ENCODE measurements around the gene RBM7.

Gene RBM7

GRCh38 chr11:114449845-114450244 lies 49.4 kb downstream of the RBM7 start:
- DNase-seq (no peak), ATAC-seq (no peak)
- Mint-ChIP-seq H3K36me3 (ENCODE audit: low read depth) (peaks cover 39% of the 10 kb centered on the region), H3K9me3 (no peaks in the 10 kb centered on the region), H3K27me3 (no peaks in the 10 kb centered on the region), H3K4me3 (no peak overlapping the region), H3K27ac (no peak overlapping the region), H3K4me1 (no peaks in the 10 kb centered on the region)

DNA sequence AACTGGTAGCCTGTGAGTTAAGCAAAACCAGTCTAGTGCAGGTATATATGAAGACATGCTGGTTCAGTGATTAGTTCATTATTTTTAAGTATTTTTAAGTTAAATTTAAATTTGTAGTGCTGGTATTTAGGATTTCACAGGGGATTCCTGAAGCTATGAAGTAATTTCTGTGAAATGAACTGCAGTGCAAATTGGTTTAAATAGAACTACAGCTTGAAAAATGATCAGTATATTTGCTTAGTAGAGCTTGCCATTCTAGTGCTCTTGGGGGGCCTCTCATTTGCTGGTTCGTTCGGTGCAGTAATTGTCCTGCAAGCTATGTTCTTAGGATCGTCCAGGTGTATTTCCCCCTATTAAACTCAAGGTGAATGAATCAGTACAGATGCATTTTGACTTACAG lies 51.9 kb downstream of the RBM7 start:
- H3K36me3 Mint-ChIP-seq (ENCODE audit: low read depth): peaks cover 24% of the 10 kb centered on the region

More for the DNA sequence above, 51.9 kb downstream of the RBM7 start:
- H3K27ac Mint-ChIP-seq: no peak overlapping the region
- DNase-seq (no peak), ATAC-seq (no peak)
- H3K27me3 Mint-ChIP-seq: no peaks in the 10 kb centered on the region
- H3K9me3 Mint-ChIP-seq: no peaks in the 10 kb centered on the region
- H3K4me1 Mint-ChIP-seq: no peaks in the 10 kb centered on the region
- H3K4me3 Mint-ChIP-seq: no peak overlapping the region

All from activated naive CD8-positive, alpha-beta T cell treated with anti-CD3 and anti-CD28 coated beads, Interleukin-2, amount 50 U/mL, for 24 hours (primary cell).